GM20000 (cell line): ENCODE data around the gene PLPP3.
A peak's percentile ranks its signal among the peaks of the same experiment; 100 is the strongest.

Experiments used
- DNase-seq: peaks from one replicate; pipeline ENCODE4 v3.0.0; 2012; ENCODE audit warnings: low spot score
- TF ChIP-seq, protein P1 (sequence below): IDR thresholded peaks from 2 replicates; pipeline ENCODE4 v1.5.1; 2012; ENCODE audit warnings: mild to moderate bottlenecking, control low read depth; ENCODE audit errors: extremely low read depth, missing control alignments

Gene PLPP3

DNA sequence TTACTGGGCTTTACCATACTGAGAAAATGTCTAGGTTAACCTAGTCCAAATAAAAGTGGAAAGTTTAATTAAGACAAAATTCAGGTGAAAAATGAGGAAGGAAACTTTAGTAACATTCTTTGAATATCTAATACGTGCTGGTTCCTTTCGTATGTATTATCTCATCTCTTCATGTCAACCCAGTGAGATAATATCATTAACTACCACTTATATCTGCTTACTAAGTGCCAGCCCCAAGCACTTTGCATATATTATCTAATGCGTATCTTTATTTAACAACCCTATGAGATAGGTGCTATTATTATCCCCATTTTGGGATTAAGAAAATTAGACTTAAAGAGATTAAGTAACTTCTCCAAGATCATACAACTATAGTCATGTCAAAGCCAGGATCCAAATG lies 12.5 kb upstream of the PLPP3 start:
- TF ChIP-seq, protein P1, sequence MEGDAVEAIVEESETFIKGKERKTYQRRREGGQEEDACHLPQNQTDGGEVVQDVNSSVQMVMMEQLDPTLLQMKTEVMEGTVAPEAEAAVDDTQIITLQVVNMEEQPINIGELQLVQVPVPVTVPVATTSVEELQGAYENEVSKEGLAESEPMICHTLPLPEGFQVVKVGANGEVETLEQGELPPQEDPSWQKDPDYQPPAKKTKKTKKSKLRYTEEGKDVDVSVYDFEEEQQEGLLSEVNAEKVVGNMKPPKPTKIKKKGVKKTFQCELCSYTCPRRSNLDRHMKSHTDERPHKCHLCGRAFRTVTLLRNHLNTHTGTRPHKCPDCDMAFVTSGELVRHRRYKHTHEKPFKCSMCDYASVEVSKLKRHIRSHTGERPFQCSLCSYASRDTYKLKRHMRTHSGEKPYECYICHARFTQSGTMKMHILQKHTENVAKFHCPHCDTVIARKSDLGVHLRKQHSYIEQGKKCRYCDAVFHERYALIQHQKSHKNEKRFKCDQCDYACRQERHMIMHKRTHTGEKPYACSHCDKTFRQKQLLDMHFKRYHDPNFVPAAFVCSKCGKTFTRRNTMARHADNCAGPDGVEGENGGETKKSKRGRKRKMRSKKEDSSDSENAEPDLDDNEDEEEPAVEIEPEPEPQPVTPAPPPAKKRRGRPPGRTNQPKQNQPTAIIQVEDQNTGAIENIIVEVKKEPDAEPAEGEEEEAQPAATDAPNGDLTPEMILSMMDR = no peak
- DNase-seq = no peak

DNA sequence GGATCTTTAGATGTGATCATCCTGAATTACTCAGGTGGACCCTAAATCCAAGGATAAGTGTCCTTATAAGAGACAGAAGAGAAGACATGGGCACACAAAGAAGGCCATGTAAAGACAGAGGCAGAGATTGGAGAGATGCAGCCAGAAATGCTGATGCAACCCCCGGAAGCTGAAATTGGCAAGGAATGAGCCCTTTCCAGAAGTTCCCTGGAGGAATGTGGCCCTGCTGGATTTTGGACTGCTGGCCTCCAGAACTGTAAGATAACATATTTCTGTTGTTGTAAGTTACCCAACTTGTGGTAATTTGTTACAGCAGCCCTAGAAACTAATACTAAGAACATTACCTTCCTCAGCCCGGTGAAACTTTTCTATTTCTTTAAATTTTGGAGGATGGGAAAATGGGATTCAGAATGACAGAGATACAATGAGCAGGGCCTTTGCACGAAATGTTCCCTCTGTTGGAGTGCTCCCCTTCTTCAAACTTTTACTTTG lies 11.2 kb upstream of the PLPP3 start:
- DNase-seq = no peak
- TF ChIP-seq, protein P1 = no peak

DNA sequence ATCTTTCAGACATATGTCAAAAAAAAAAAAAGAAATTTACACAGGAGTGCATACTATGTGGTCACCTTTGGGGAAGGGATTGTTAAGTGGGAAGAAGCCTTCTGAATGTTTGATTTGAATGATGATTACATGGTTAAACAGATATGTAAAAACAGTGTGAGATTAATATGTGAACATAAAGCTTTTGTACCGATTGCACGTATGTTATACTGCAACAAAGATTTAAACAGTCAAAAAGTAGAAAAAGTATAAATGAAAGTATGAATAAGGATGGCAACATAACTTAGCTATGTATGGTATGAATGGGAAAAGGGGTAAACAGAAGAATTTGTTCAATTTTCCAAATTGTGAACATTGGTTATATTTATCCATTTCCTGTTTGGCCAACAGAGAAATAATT lies 10.0 kb upstream of the PLPP3 start:
- no peak for DNase-seq
- TF ChIP-seq, protein P1 = no peak

DNA sequence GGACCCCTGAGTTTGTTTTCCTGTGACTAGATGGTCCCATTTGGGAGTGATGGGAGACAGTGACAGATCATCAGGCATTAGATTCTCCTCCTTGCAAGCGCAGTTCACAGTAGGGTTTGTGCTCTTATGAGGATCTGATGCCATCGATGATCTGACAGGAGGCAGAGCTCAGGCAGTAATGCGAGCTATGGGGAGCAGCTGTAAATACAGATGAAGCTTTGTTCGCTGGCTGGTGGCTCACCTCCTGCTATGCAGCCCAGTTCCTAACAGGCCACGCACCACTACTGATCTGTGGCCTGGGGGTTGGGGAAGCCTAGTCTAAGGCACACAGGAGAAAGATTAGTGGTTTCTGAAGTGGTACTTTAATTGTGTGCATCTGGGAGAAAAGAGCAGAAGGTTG lies 7.1 kb upstream of the PLPP3 start:
- TF ChIP-seq, protein P1 = no peak
- no peak for DNase-seq

DNA sequence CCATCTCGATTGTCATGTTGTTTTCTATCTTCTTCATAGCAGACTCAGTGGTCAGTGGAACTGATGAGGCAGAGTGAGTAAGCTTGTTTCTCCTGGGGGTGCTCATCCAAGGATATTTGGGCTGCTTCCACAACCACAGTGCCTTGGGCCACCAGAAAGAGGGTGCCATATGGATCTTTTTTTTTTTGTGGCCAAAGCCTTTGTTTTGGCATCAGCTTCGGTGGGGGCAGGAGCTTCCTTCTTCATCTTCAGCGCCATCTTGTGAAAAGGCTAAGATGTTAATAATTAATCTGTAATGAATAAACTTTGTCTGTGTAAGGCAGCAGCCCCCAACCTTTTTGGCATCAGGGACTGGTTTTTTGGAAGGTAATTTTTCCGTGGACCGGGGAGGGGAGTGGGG lies 6.6 kb upstream of the PLPP3 start:
- TF ChIP-seq, protein P1 = no peak
- no peak for DNase-seq

DNA sequence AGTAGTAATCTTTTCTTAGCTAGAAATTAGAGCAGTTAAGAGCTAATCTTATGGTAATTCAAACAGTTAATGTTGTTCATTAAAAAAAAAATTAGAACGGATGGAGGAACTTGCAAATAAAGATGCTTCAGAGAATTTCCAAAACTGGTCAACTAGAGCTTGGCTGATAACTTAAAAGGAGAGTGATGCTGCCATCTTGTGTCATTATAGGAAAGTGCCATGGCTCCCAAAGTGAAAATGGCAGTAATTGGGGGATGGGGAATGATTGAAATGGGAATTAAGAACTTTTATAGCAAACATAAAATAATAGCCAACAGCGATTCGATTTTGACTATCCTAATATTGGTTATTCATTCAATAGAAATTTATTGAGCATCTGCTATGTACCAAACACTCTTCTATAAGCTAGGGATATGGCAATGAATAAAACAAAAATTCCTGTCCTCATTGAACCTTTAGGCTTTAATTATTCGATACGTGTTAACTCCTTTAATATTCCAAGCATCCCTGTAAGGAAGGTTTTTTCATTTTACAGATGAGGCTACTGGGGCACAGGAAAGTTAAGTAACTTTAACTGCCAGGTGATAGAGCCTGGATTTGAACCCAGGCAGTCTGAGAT lies 5.7 kb upstream of the PLPP3 start:
- DNase-seq = peak; percentile 57
- TF ChIP-seq, protein P1 = peak; percentile 43

DNA sequence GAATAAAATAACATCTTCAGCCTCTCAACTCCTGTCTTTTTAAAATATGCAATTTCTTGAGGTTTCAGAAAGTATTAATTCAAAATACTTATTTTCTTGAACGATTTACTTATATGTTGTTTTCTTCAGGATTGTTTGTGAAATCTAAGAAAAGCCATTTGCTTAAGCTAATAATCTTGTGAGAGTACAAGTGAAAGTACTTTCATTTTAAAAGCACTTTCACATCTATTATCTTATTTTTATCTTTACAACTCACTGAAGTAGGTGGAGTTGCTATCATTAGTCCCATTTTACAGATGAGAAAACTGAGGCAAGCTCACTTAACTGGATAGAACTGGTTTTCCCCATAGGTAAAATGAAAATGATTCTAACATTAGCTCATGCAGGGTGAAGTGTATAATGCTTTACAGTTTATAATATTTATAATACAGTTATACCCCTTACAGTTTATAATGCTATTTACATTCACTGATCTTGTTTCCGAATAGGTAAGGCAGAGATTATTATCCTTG lies 4.7 kb upstream of the PLPP3 start:
- no peak for DNase-seq
- TF ChIP-seq, protein P1 = no peak
